ENCODE data around the gene UBXN10.

DNA sequence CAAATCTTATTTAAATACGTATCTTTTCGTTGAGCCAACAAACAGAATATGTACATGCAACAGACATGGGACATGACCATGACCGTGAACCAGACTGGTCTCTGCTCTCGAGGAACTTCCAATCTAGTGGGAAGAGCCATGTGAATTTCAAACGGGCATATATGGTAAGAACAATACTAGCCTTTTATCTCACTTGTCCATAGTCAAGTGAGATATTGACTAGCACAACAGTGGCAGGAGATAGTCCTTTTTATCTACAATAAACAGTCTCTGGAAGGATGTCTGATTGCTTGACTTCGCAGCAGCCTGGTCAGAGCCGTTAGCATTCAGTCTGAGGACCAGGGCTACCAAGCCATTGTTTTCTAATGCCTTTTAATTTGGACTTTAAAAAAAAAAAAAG lies 13.0 kb downstream of the UBXN10 start:
- TF ChIP-seq, protein P1, sequence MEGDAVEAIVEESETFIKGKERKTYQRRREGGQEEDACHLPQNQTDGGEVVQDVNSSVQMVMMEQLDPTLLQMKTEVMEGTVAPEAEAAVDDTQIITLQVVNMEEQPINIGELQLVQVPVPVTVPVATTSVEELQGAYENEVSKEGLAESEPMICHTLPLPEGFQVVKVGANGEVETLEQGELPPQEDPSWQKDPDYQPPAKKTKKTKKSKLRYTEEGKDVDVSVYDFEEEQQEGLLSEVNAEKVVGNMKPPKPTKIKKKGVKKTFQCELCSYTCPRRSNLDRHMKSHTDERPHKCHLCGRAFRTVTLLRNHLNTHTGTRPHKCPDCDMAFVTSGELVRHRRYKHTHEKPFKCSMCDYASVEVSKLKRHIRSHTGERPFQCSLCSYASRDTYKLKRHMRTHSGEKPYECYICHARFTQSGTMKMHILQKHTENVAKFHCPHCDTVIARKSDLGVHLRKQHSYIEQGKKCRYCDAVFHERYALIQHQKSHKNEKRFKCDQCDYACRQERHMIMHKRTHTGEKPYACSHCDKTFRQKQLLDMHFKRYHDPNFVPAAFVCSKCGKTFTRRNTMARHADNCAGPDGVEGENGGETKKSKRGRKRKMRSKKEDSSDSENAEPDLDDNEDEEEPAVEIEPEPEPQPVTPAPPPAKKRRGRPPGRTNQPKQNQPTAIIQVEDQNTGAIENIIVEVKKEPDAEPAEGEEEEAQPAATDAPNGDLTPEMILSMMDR (IDR thresholded peaks at IDR 0.05): no peak
- TF ChIP-seq ZFX (IDR thresholded peaks at IDR 0.05; ENCODE audit: borderline replicate concordance): no peak

Measured in 22Rv1 (cell line).